ENCODE results near the gene TMEM156. TPM values are rescaled to one million over a fixed set of nuclear protein-coding genes. Genes with fewer than 3 reads are reported as not detected.

Gene TMEM156
- total and polyA plus RNA-seq, 2 of the 4 experiments (the other 2 are of a cell fraction): 0.53 to 0.54 TPM

GRCh38 chr4:39036172-39036571 lies 4.0 kb upstream of the TMEM156 start:
- H4K91ac ChIP-seq (ENCODE audit: insufficient read depth, low read depth, low read length): peak overlapping the region; percentile 16; the same call in 1 of the 2 replicates
- DNase-seq: peak; percentile 63
- BruUV-seq (replicated peaks): no TSS peak
- peak overlapping the region; percentile 90 for H3K4ac ChIP-seq (ENCODE audit: low read depth, low read length)
- peaks cover 14% of the 10 kb centered on the region for H3K4me1 ChIP-seq (ENCODE audit: control insufficient read depth, insufficient read depth, low read length)
- H3K56ac ChIP-seq (ENCODE audit: extremely low read depth, insufficient read depth, low read length): peak overlapping the region; percentile 58; the same call in 1 of the 2 replicates
- H2BK20ac ChIP-seq (ENCODE audit: low read depth, low read length): peak overlapping the region; percentile 82
- H4K5ac ChIP-seq (ENCODE audit: low read depth, low read length): no peak overlapping the region
- H3K9me3 ChIP-seq (ENCODE audit: control insufficient read depth, insufficient read depth, low read length): no peaks in the 10 kb centered on the region
- no peak overlapping the region for H2AK9ac ChIP-seq (replicated peaks; ENCODE audit: low read depth, low read length, poor library complexity)
- ATAC-seq (ENCODE audit: low read depth): no peak
- peak overlapping the region; percentile 57 for H3K27ac ChIP-seq (ENCODE audit: insufficient read depth, low read length)
- no peaks in the 10 kb centered on the region for H3K27me3 ChIP-seq (ENCODE audit: control insufficient read depth, insufficient read depth, low read length)
- H3K4me3 ChIP-seq (ENCODE audit: insufficient read depth, low read depth, low read length): no peak overlapping the region
- dilution Hi-C loops (cut with HindIII; ENCODE audit: low sequenced_read_pairs, unreplicated experiment): no loop called here
- H3K9me1 ChIP-seq (ENCODE audit: insufficient read depth, low read length): 0 out of 2 replicates have a peak, but pooled peaks cover 8% of the 10 kb centered on the region
- no peak overlapping the region for H2AFZ ChIP-seq (replicated peaks; ENCODE audit: low read length, poor library complexity)
- H2BK120ac ChIP-seq (ENCODE audit: low read depth, low read length): peak overlapping the region; percentile 58
- peak overlapping the region; percentile 28 to 66; a peak in 2 of 4 replicates for H4K8ac ChIP-seq (ENCODE audit: low read depth in 2 of 2, low read length in 2 of 2)
- peak overlapping the region; percentile 97 for H2AK5ac ChIP-seq (ENCODE audit: low read depth, low read length)
- CTCF ChIA-PET: no interaction called here
- POLR2A ChIA-PET (ENCODE audit: unreplicated experiment): no interaction called here
- in situ Hi-C loops (cut with MboI; ENCODE audit: low sequenced_read_pairs): loop anchor here (5.0 kb wide), 1 partner anchor 89 kb away; no protein-coding TSS in a partner anchor
- peak overlapping the region; percentile 41; the same call in 1 of the 3 replicates for H2BK15ac ChIP-seq (ENCODE audit: low read depth, low read length)
- 0 out of 2 replicates have a peak overlapping the region, but pooled peaks have one; percentile 3 for H3K18ac ChIP-seq (ENCODE audit: low read depth, low read length)
- H3K9ac ChIP-seq (ENCODE audit: low read depth, low read length): no peak overlapping the region
- peak overlapping the region; percentile 87 for H2BK5ac ChIP-seq (ENCODE audit: low read depth, low read length, poor library complexity, severe bottlenecking)
- peak overlapping the region; percentile 24; the same call in 1 of the 2 replicates for H3K14ac ChIP-seq (replicated peaks; ENCODE audit: low read depth, low read length)
- no peak overlapping the region for H3K4me2 ChIP-seq (ENCODE audit: low read depth, low read length)
- TF ChIP-seq CTCF (conservative IDR thresholded peaks at IDR 0.05; ENCODE audit: low read depth, low read length) (no peak), USF2 (IDR thresholded peaks at IDR 0.05; ENCODE audit: low read depth, low read length) (no peak), RCOR1 (IDR thresholded peaks at IDR 0.05; ENCODE audit: insufficient replicate concordance, low read length) (no peak), RFX5 (IDR thresholded peaks at IDR 0.05; ENCODE audit: low read depth, low read length) (no peak), POLR2A (IDR thresholded peaks at IDR 0.05; ENCODE audit: low read depth, low read length) (no peak), FOS (IDR thresholded peaks at IDR 0.05; ENCODE audit: low read depth, low read length) (no peak)
- intact Hi-C loops (cut with micrococcal nuclease): no loop called here
- no peaks in the 10 kb centered on the region for H4K20me1 ChIP-seq (ENCODE audit: insufficient read depth, low read length)
- no peaks in the 10 kb centered on the region for H3K36me3 ChIP-seq (ENCODE audit: control insufficient read depth, insufficient read depth, low read length)
- WGBS, 2 experiments (ENCODE audit: extremely low coverage in 2 of 2, insufficient read length in 1 of 2): no CpG with 5 or more reads among the region's 7 CpGs
- no peaks in the 10 kb centered on the region; a peak in 1 of 4 replicates for H3K79me1 ChIP-seq (ENCODE audit: low read depth in 1 of 2, low read length in 2 of 2)
- H3K23ac ChIP-seq (ENCODE audit: low read depth, low read length): 0 out of 2 replicates have a peak overlapping the region, but pooled peaks have one; percentile 3

All from IMR-90 (cell line).